Nephron (organoid): Measurements from ENCODE around the gene LRRC28.

ENCODE experiments used
- H3K27ac Mint-ChIP-seq, 3 experiments: 2 replicates each; pipeline ENCODE4 v1.8.0; 2020; ENCODE audit warnings: mixed read lengths in 3 of 3, mild to moderate bottlenecking in 2 of 3, moderate library complexity in 1 of 3
- H3K27me3 Mint-ChIP-seq: 2 replicates; pipeline ENCODE4 v1.8.0; 2021; ENCODE audit warnings: low read depth, mild to moderate bottlenecking, moderate library complexity, mixed read lengths
- H3K36me3 Mint-ChIP-seq: 2 replicates; pipeline ENCODE4 v1.8.0; 2020; ENCODE audit warnings: low read depth, mixed read lengths
- H3K4me1 Mint-ChIP-seq: 2 replicates; pipeline ENCODE4 v1.8.0; 2020; ENCODE audit warnings: mixed read lengths
- H3K4me3 Mint-ChIP-seq, 3 experiments: 2 replicates each; pipeline ENCODE4 v1.8.0; 2020; ENCODE audit warnings: mild to moderate bottlenecking in 3 of 3, mixed read lengths in 3 of 3, moderate library complexity in 2 of 3
- H3K9me3 Mint-ChIP-seq: 2 replicates; pipeline ENCODE4 v1.8.0; 2020; ENCODE audit warnings: mixed read lengths
- CTCF ChIP-seq, 3 experiments: fragments of 200-600 bp; sonication (generic); IDR thresholded peaks; one replicate each; pipeline ENCODE4 v1.5.0; 2021; ENCODE audit warnings: antibody characterized with exemption in 3 of 3; ENCODE audit not compliant: unreplicated experiment in 3 of 3

LRRC28 gene

GRCh38 chr15:99431661-99432091, 180.4 kb downstream of the LRRC28 start:
- Mint-ChIP-seq H3K27me3 (peaks cover 17% of the 10 kb centered on the region), H3K4me1 (peaks cover 17% of the 10 kb centered on the region), H3K27ac (no peak overlapping the region), H3K36me3 (no peaks in the 10 kb centered on the region), H3K4me3 (no peak overlapping the region), H3K9me3 (no peaks in the 10 kb centered on the region)
- TF ChIP-seq CTCF (IDR thresholded peaks at IDR 0.05; ENCODE audit: unreplicated experiment in 3 of 3), result no peak

GRCh38 chr15:99432271-99433025, 181.2 kb downstream of the LRRC28 start:
- no peak overlapping the region for H3K4me3 Mint-ChIP-seq
- no peak for TF ChIP-seq CTCF (IDR thresholded peaks at IDR 0.05; ENCODE audit: unreplicated experiment in 3 of 3)
- peaks cover 16% of the 10 kb centered on the region for H3K27me3 Mint-ChIP-seq
- no peaks in the 10 kb centered on the region for H3K9me3 Mint-ChIP-seq
- peaks cover 21% of the 10 kb centered on the region for H3K4me1 Mint-ChIP-seq
- H3K27ac Mint-ChIP-seq, result no peak overlapping the region
- H3K36me3 Mint-ChIP-seq, result no peaks in the 10 kb centered on the region

DNA sequence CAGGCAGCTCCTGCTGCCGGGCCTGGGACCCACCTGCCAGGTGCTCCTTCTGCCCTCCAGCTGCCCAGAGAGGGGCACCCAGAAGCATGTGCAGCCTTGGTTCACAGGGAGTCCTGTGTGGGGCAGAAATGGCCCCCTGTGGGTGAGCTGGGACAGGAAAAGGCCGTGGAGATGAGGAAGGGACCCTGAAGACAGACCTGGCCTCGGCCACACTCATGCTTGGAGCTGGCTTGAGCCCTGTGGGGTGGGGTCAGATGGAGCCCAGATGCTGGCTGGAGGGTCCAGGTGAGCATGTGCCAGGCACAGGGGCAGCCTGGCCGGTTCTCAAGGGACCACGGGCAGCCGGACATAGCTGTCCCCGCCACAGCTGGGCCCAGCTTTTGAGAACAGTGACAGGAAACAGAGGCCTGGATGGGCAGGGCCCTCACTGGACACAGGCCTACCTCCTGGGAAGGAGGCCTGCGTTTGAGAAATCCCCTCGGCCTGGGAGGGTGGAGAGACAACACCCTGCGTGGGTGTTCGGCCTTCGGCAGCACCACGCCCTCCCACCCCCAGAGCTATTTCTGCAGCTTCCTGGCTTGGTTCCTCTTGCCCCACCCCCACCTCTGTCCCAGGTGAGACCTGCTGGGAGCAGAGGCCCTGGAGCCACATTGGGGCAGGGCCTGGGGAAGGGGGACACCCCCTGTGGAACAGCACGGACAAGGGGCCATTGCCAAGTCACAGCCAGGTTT, 181.9 kb downstream of the LRRC28 start:
- TF ChIP-seq CTCF (IDR thresholded peaks at IDR 0.05; ENCODE audit: unreplicated experiment in 3 of 3), result no peak
- H3K36me3 Mint-ChIP-seq, result no peaks in the 10 kb centered on the region
- no peaks in the 10 kb centered on the region for H3K9me3 Mint-ChIP-seq
- H3K27me3 Mint-ChIP-seq, result peaks cover 16% of the 10 kb centered on the region
- no peak overlapping the region for H3K4me3 Mint-ChIP-seq
- H3K4me1 Mint-ChIP-seq, result peaks cover 23% of the 10 kb centered on the region
- no peak overlapping the region for H3K27ac Mint-ChIP-seq

GRCh38 chr15:99433757-99434450, 182.6 kb downstream of the LRRC28 start:
- Mint-ChIP-seq H3K27ac (peak overlapping the region in 1 of 3 experiments; percentile 38), H3K27me3 (peaks cover 16% of the 10 kb centered on the region), H3K9me3 (no peaks in the 10 kb centered on the region), H3K4me1 (peaks cover 29% of the 10 kb centered on the region), H3K4me3 (no peak overlapping the region), H3K36me3 (no peaks in the 10 kb centered on the region)
- TF ChIP-seq CTCF (IDR thresholded peaks at IDR 0.05; ENCODE audit: unreplicated experiment in 3 of 3), result no peak

DNA sequence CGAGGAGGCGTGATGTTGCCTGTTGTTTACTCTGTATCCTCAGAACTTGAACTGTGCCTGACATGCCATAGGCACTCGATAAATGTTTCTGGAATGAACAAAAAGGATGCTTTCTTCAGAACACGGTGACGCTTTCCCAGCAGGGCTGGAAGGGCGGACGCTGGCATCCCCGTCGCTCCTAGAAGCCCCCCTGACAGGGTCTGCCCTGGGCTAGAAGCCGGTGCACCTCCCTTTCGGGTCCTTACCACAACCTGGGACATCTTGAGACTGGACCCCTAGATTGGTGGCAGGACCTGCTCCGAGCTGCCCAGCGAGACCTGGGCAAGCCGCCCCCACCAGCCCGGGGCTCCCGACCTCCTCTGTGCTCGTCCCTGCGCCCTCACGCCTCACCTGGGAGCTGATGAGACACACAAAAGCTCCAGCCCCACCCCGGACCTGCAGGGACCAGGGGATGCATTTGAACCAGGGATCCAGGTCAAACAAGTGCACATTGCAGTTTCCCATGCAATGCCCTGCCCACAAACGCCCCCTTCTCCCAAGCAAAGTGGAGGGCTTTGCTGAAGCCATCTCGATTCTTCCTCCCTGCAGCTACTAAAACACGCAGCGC, 183.3 kb downstream of the LRRC28 start:
- peaks cover 32% of the 10 kb centered on the region for H3K4me1 Mint-ChIP-seq
- no peaks in the 10 kb centered on the region for H3K9me3 Mint-ChIP-seq
- H3K4me3 Mint-ChIP-seq, result no peak overlapping the region
- H3K27ac Mint-ChIP-seq, result peak overlapping the region in 1 of 3 experiments; percentile 38
- H3K27me3 Mint-ChIP-seq, result peaks cover 16% of the 10 kb centered on the region
- no peaks in the 10 kb centered on the region for H3K36me3 Mint-ChIP-seq
- no peak for TF ChIP-seq CTCF (IDR thresholded peaks at IDR 0.05; ENCODE audit: unreplicated experiment in 3 of 3)
